KMS-11 (cell line): ENCODE results near the gene APOBEC3A.

ENCODE experiments used
- H2AFZ ChIP-seq: fragments of 200-600 bp; sonication (generic); 2 replicates; pipeline ENCODE4 v1.6.1; 2016; ENCODE audit warnings: antibody characterized with exemption, mixed run types, low read depth
- H3K27ac ChIP-seq: fragments of 200-600 bp; sonication (generic); 2 replicates; pipeline ENCODE4 v1.6.1; 2016; ENCODE audit warnings: mild to moderate bottlenecking, mixed run types
- H3K27me3 ChIP-seq: fragments of 200-600 bp; sonication (generic); 2 replicates; pipeline ENCODE4 v1.6.1; 2017; ENCODE audit warnings: mild to moderate bottlenecking, low read depth, mixed run types, moderate library complexity; ENCODE audit not compliant: insufficient read depth
- H3K36me3 ChIP-seq: fragments of 200-600 bp; sonication (generic); 2 replicates; pipeline ENCODE4 v1.6.1; 2017; ENCODE audit warnings: mild to moderate bottlenecking, mixed run types; ENCODE audit not compliant: insufficient read depth
- H3K4me1 ChIP-seq: fragments of 200-600 bp; sonication (generic); 2 replicates; pipeline ENCODE4 v1.6.1; 2016; ENCODE audit warnings: mild to moderate bottlenecking, low read depth, mixed run types; ENCODE audit not compliant: poor library complexity, severe bottlenecking
- H3K4me2 ChIP-seq: fragments of 200-600 bp; sonication (generic); 2 replicates; pipeline ENCODE4 v1.7.0; 2016; ENCODE audit warnings: mild to moderate bottlenecking, mixed run types
- H3K4me3 ChIP-seq: fragments of 200-600 bp; sonication (generic); IDR thresholded peaks from 2 replicates; pipeline ENCODE4 v1.6.1; 2017; ENCODE audit warnings: low read depth, low read length, mixed read lengths; ENCODE audit not compliant: insufficient read depth
- H3K79me2 ChIP-seq: fragments of 200-600 bp; sonication (generic); 2 replicates; pipeline ENCODE4 v1.6.1; 2016; ENCODE audit warnings: low read depth, mixed run types; ENCODE audit not compliant: insufficient read depth
- H3K9ac ChIP-seq: fragments of 200-600 bp; sonication (generic); 2 replicates; pipeline ENCODE4 v1.6.1; 2016; ENCODE audit warnings: mild to moderate bottlenecking, mixed run types
- H4K20me1 ChIP-seq: fragments of 200-600 bp; sonication (generic); 2 replicates; pipeline ENCODE4 v1.6.1; 2016; ENCODE audit warnings: mild to moderate bottlenecking, mixed run types; ENCODE audit not compliant: insufficient read depth
- CTCF ChIP-seq: fragments of 200-600 bp; sonication (generic); conservative IDR thresholded peaks from 2 replicates; pipeline ENCODE4 v1.6.1; 2017; ENCODE audit warnings: low read depth, mild to moderate bottlenecking, antibody characterized with exemption, low read length, moderate library complexity, mixed read lengths

The APOBEC3A gene

GRCh38 chr22:38935616-38936015 lies 21.8 kb upstream of the APOBEC3A start:
- TF ChIP-seq CTCF, result no peak
- Histone ChIP-seq H3K4me2 (no peak overlapping the region), H3K79me2 (no peaks in the 10 kb centered on the region), H2AFZ (no peak overlapping the region), H4K20me1 (no peaks in the 10 kb centered on the region), H3K36me3 (no peaks in the 10 kb centered on the region), H3K27ac (no peak overlapping the region), H3K9ac (no peak overlapping the region), H3K4me1 (peaks cover under 1% of the 10 kb centered on the region), H3K27me3 (peaks cover 2% of the 10 kb centered on the region; the same call in 1 of the 2 replicates), H3K4me3 (no peak overlapping the region)

- H4K20me1 ChIP-seq, result no peaks in the 10 kb centered on the region
- H3K36me3 ChIP-seq, result no peaks in the 10 kb centered on the region
- H3K4me1 ChIP-seq, result peaks cover 10% of the 10 kb centered on the region
- no peak overlapping the region for H3K27ac ChIP-seq
- no peak overlapping the region for H3K4me2 ChIP-seq
- peaks cover 2% of the 10 kb centered on the region; the same call in 1 of the 2 replicates for H3K27me3 ChIP-seq
- no peak for TF ChIP-seq CTCF
- no peak overlapping the region for H3K4me3 ChIP-seq
- no peak overlapping the region for H2AFZ ChIP-seq
- no peak overlapping the region for H3K9ac ChIP-seq
- no peaks in the 10 kb centered on the region for H3K79me2 ChIP-seq
These were observed 20.8 kb upstream of the APOBEC3A start for GRCh38 chr22:38936562-38936961.

GRCh38 chr22:38937036-38937435 lies 20.4 kb upstream of the APOBEC3A start:
- H3K36me3 ChIP-seq, result no peaks in the 10 kb centered on the region
- no peaks in the 10 kb centered on the region for H4K20me1 ChIP-seq
- no peak for TF ChIP-seq CTCF
- no peak overlapping the region for H3K4me2 ChIP-seq
- H3K79me2 ChIP-seq, result no peaks in the 10 kb centered on the region
- peaks cover 4% of the 10 kb centered on the region; the same call in 1 of the 2 replicates for H3K27me3 ChIP-seq
- no peak overlapping the region for H2AFZ ChIP-seq
- H3K4me3 ChIP-seq, result no peak overlapping the region
- H3K9ac ChIP-seq, result no peak overlapping the region
- peaks cover 14% of the 10 kb centered on the region for H3K4me1 ChIP-seq
- no peak overlapping the region for H3K27ac ChIP-seq

- no peaks in the 10 kb centered on the region for H3K79me2 ChIP-seq
- no peaks in the 10 kb centered on the region for H3K36me3 ChIP-seq
- no peak overlapping the region for H3K4me2 ChIP-seq
- H3K4me3 ChIP-seq, result no peak overlapping the region
- H3K4me1 ChIP-seq, result peaks cover 18% of the 10 kb centered on the region
- H3K27ac ChIP-seq, result no peak overlapping the region
- TF ChIP-seq CTCF, result no peak
- peaks cover 9% of the 10 kb centered on the region; the same call in 1 of the 2 replicates for H3K27me3 ChIP-seq
- H2AFZ ChIP-seq, result no peak overlapping the region
- H4K20me1 ChIP-seq, result no peaks in the 10 kb centered on the region
- H3K9ac ChIP-seq, result no peak overlapping the region
These were observed 19.9 kb upstream of the APOBEC3A start for GRCh38 chr22:38937541-38937940.
